SHP77 (cell line): ENCODE measurements around the gene CLEC2B.
A peak's percentile ranks its signal among the peaks of the same experiment; 100 is the strongest.

Experiments
- DNase-seq, 2 experiments: peaks; one replicate each; lab custom pipeline; 2025; lab: John Stamatoyannopoulos, UW

The CLEC2B gene

DNA sequence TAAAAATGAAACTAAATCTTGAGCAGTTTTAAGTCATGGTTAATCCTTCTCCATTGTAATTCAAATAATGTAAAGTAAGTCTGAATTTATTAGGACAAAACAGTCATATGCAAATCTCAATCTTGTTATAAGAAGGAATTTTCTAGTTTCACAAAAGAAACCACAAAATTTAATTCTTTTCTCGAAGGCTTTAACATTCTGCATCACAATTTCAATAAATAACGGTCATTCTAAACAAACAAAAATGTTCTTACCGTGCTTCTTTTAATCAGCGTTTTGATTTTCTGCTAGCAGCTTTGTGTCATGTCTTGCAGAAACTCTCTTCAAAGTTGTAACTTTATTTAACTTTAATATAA, 225 bp downstream of the CLEC2B start:
- no peak for DNase-seq

DNA sequence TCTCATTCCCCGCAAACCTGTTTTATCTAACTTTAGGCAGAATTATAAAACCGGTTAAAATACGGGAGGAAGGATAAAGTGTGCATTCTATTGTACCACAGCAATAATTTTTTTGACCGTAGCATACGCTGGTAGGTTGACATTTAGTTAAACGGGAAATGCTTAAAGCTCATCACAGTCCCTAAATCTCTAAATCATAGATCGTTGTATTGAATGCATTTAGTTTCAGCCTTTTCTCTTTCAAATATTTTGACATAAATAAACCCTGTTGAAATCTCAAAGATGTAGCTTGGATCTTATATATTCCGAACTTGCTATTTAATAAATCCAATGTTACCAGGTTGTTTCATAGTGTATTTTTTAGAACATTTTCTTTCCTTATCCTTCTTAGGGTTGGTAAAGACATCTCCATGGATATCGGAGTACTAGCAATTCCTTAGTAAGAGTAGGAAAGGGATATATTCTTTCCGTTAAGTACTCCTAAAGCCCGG, 798 bp downstream of the CLEC2B start:
- DNase-seq: no peak

DNA sequence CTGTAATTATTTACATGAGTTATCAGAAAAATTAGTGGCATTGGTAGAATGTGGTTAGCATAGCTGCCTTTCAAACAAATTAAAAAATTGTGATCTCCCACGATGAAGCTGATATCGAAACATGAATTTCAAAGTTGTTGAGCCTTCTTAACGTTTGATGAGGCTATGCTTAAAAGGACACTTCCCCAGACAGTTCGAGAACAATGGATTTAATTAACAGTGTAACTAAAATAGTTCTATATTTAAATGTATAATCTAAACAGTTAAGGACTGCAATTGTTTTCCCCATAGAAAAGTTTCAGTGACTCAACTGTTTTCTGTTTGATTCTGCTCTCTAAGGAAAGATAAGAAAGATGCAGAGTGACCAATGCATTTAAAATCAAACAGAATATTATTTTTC, 1.6 kb downstream of the CLEC2B start:
- no peak for DNase-seq

DNA sequence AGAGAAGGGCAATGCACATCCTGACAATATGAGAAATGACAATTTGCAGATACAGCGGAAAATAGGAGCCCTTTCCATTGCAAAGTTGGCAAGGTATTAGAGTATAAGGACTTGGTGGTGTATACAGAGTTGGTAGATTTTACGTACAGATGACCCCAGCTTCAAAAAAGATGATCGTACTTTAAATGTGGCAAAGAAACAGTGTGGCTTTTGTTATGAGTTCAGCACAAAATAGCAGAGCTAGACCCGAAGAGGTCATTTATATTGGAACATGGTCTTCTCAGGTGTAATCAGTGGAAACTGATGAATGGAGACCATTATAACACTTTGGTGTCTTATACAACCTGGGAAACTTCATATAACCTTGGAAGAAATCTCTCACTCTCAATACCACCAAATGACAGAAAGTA, 2.3 kb downstream of the CLEC2B start:
- no peak for DNase-seq

DNA sequence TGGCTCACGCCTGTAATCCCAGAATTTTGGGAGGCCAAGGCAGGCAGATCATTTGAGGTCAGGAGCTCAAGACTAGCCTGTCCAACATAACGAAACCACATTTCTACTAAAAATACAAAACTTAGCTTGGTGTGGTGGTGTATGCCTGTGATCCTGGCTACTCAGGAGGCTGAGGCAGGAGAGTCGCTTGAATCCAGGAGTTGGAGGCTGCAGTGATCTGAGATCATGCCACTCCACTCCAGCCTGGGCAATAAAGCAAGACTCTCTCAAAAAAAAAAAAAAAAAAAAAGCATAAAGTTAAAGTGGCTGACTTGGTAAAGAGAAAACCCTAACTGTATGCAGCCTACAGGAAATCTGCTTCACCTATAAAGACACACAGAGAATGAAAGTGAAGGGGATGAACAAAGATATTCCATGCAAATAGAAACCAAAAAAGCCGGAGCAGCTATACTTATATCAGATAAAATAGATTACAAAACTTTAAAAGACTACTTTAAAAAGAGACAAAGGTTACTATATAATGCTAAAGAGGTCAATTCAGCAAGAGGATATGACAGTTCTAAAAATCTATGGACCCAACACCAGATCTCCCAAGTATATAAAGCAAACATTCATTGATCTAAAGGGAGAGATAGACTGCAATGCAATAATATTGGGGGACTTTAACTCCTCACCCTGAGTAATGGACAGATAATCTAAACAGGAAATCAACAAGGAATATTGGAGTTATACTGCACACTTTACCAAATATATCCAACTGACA, 4.1 kb downstream of the CLEC2B start:
- DNase-seq: no peak

DNA sequence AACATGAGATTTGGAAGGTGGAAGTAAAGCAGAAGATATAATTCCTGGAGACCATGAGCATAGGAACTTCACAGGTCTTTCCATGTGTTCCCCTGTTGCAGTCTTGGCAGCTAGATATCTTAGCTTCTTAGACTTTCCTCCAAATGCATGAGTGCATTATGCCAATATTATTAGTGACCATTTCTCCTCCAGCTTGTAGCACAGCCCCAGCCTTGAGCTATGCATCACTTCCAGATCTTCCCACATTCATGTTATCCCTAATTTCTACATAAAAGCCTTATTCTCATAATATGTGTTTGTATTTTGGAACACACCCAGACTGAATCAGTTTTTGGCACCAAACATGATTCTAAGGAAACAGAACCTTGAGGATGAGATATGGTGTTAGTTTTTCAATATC, 11.0 kb downstream of the CLEC2B start:
- no peak for DNase-seq

DNA sequence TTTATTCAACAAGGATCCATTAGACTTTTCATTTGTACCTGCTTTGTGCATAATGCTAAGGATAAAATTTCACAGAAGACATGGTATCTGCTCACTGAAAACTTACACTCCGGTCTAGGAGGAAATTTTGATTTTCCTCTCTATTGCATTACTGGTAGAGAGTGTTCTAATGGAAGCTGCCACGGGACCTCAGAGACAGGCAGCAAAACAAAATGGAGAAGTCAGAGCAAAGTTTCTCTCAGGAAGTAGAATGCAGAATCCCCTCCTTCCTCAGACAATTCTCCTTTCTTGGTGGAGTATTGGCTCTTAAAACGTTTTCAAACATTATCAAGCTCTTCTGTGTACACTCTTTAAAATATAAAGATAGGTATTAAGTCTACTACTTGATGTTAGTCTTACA, 12.3 kb downstream of the CLEC2B start:
- no peak for DNase-seq

DNA sequence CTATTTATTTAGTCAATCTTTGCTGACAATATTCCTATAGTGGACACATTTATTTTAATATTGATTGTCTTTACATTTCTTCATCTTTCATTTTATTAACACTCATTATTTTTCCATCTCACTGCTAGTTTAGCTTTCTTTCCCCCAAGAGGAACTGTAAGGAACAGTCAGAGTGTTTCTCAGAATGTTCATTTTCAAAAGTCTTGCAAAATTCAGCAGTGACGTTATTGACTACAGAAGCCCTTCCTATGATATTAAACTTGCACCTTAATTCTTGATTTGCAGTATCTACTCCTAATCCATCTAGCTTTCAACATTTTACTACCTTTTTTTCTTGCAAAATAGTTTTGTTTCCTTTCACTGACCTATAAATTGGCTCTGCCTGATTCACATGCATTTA, 13.0 kb downstream of the CLEC2B start:
- DNase-seq: no peak

DNA sequence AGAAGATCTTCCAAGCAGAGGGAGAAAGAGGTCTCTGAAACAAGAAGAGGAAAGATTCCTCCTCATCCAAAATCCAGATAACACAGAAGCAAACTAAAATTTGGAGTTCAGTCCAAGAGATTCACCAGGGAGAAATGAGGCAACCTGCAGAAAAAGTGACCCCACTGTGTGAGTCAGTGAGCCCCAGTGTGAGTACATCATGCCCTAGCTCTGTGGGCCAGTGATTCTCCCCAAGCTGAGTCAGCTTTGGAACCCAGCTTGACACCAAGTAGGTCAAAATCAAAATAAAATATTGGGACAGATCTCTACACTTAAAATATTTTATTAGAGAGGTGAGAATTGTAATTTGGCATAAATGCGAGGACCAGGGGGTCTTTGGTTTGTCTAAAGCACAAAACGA, 17.2 kb downstream of the CLEC2B start:
- DNase-seq: no peak

DNA sequence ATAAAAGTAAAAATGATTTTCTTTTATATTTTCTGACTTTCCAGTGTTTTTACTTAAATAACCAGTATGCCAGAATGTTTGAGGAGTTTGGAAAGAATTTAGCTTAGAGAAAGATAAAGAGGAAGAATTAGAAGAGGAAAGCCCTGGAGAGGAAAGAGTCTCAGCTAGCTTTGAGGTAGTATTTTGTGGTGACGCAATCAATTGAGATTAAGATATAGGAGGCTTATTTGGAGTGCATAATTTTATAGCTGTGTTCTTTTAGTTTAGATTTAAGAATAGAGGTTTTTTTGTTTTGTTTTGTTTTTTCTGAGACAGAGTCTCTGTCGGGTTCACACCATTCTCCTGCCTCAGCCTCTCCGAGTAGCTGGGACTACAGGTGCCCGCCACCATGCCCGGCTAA, 18.1 kb downstream of the CLEC2B start:
- no peak for DNase-seq

DNA sequence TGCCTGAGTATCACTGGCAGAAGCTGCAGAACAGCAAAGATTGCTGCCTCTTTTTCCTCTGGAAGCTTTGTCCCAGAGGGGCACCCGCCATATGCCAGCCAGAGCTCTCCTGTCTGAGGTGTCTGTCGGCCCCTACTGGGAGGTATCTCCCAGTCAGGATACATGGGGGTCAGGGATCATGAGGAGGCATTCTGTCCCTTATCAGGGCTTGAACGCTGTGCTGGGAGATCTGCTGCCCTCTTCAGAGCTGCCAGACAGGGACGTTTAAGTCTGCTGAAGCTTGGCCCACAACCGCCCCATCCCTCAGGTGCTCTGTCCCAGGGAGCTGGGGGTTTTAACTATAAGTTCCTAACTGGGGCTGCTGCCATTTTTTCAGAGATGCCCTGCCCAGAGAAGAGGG, 20.3 kb downstream of the CLEC2B start:
- DNase-seq: no peak

DNA sequence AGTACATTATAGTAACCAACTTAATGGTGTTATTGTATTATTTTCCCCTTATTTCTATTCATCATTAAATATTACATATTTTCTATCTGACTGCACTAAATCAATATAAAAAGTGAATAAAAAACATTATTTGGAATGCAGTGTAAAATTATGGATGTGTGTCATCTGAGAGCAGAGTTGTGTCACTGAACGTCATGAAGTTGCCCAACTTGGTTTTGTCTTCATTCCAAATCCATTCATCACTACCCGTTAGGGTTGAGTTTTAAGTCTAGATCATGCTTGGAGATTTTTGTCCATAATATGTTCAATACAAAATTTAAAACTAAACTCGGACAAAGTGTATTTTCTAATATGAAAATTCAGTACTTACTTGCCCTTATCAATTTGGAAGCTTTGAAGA, 25.7 kb downstream of the CLEC2B start:
- DNase-seq: no peak

DNA sequence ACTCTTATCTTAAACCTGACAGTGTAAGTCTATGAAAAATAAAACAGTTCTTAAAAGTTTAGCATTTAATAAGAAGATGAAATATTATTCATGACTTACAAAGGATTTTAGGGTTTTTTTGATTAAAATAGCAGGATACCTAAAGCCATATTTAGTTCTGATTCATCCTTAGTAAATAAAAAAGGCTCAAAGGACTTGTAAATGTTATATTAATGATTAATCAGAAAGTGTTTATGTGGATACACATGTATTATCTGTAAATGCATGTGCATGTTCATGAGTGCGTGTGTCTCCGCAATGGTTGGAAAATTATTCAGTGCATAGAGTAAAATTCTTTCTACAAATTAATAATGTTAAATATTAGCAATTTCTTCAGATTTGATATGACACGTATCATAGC, 37.4 kb downstream of the CLEC2B start:
- no peak for DNase-seq

DNA sequence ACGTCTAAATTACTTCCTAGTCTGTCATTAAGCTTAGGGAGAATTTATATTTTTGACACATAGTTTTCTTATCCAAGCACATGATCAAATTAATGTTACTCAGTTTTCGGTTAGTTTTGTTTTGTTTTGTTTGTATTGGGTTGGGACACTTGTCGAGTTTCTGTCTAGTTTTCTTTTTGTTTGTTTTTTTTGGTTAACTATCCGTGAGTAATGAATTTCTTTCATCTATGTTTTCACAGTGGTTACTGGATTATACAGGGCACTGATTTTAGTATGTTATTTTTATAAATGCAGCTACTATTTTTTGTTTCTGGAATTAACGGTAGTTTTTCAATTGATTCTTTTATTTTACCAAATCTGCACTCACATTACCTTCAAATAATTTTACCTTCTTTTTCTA, 39.2 kb downstream of the CLEC2B start:
- DNase-seq: no peak

DNA sequence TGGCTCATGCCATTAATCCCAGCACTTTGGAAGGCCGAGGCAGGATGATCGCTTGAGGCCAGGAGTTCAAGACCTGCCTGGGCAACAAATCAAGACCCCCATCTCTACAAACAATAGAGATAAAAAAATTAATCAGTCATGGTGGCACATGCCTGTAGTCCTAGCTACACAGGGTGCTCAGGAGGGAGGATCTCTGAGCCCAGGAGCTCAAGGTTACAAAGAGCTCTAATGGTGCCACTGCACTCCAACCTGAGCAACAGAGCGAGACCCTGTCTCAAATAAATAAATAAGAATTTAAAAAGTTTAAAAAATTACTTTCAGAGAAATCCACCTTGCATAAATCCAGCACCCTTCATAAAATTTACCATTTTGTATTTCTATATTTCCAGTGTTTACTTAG, 39.7 kb downstream of the CLEC2B start:
- no peak for DNase-seq

DNA sequence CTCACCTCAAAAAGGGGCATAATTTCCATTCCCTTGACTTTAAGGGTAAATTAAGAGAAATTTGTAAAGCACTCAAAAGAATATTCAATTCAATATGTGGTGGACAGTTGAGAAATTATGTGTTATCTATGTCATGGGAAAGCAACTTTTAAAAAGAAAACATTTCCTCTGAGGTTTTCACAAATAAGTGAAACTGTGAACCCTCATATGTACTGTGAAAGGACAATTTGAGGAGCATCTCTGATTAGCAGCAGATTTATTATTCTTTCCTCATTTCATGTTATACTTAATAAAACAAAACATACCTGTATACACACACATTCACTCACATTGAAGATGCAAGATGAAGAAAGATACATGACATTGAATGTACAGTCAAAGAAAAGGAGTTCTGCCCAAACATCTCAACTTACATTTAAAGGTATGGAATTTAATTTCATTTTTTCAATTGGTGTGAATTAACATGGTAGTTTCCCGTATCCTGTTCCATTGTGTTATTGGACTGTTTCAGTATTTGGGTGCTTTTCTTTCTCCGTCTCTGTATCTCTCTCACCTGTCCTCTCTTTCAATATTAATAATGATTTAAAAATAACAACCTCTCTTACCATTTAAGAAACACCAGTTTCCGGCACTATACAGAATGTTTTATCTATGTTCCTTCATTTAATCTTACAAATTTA, 41.8 kb downstream of the CLEC2B start, which contains the start of gene KLRF1:
Gene KLRF1, plus strand, starts transcription at position 273 of the 680 bp plus-strand sequence. Its CDS starts 64 bp downstream, at position 337.
- DNase-seq: no peak

DNA sequence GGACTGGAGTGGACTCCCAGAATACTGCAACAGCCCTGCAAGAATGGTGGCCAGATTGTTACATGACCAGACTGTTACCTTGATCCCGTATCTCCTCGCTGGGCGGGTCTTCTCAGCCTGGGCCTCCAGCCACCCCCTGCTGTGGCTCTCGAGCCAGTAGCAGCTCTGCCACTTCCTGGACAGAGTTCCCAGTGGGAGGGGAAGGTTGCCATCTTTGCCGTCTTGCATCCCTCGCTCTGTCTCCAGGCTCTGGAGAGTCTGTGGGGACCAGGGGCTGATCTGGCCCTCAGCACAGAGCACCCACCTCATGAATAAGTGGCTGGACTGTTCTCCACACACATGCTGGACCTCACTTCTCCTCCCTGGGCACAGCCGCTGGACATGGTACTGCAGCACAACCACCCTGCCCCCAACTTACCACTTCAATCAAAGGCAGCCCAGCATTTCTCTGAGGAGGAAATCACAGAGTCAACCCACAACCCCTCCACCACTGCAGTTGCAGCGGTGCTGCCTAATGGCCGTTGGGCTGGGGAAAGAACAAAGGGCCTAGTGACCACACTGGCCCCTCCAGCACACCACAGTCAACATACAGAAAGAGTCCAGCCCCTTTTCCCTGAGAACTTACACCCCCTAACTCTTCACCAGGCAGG, 48.7 kb downstream of the CLEC2B start:
- no peak for DNase-seq

DNA sequence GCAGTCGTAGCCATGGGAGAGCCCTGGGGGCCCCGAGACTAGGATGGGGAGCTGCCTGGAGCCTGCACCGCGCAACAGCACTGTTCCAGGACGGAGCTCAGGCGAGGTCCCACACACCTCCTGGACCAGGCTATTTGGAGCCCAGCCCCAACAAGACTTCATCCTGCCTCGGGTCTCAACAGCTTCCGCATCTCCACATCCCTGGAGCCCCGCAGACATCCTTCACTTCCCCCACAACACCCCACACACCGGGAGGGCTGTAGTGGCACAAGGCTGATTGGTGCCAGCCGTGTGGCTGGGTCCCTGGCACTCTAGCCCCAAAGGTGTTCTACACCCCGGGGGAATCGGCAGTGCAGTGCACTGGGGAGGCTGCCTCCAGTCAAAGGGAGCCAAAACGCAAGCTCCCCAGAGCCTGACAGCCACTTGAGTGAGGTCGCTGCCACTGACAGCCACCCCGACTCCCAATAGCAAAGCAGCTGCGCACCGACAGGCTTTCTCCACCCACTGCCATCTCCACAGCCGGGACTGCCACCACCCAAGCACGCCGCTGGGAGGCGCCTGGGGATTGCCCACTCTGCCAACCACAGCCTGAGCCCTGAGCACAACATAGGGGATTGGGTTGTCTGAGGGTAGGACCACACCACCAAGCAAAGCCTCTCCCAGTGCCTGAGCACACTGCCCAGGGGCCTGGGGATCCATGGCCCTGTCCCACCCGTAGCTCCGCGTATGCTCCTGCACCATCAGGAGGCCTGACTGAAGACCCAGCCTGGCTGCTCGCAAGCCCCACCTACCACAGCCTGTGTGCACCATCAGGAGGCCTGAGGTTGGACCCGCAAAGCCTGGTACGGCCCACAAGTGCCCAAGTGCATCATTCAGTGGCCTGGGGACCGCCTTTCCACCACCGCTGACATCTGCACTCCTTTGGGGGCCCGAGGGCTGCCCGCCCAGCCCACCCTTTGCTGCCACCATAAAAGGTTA, 55.0 kb downstream of the CLEC2B start:
- peak; percentile 2 to 8 for DNase-seq

DNA sequence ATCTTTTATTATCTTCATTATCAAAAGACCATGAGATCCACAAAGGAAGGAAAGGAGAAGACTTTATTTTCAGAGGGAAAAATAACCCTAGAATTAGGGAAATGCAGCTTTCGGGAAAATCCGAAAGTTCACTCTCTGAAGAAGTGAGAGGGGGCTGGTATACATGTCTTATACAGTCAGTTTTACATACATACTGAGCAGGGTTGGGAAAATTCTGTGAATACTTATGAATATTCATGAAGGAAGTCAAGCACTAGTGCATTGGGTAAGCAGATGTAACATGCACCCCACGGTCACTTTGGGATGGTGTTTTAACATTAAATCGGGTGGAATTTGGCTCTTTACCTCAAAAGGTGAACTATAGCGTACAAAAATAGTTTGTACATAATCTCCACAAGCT, 57.5 kb downstream of the CLEC2B start:
- DNase-seq: no peak

DNA sequence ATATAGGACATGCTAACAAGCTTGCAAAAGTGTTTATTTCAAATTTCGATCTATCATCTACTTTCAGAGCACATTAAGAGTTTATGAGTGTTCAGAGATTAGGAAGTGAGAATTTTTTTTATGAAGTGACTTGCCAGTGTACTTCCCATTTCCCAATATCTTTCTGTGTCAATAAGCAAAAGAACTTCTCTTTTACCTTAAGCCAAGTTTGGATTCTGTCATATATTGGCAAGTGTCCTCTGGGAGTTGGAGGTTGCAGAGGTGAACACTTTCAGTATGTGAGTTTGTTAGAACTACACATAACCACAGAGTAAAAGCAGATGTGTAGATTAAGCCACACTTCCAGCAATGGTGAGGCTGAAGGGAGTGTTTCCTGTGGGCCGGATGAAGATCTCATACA, 58.5 kb downstream of the CLEC2B start:
- DNase-seq: no peak

DNA sequence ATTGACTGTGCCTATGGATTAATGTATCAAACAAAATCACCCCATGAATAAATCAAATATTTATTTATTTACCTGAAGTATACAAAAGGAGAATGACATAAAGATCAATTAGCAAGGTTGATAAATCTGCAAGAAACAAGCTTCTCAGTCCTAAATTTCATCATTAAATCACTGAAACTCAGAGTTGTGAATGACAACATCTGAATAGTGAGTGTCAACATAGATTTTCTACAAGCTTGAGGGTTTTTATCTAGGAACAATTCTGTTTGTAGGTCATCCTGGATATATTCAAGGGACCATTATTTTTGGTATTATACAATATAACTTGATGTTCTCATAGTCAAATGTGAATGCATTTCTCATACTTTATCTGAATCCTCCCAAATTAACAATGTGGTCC, 59.3 kb downstream of the CLEC2B start:
- DNase-seq: no peak

DNA sequence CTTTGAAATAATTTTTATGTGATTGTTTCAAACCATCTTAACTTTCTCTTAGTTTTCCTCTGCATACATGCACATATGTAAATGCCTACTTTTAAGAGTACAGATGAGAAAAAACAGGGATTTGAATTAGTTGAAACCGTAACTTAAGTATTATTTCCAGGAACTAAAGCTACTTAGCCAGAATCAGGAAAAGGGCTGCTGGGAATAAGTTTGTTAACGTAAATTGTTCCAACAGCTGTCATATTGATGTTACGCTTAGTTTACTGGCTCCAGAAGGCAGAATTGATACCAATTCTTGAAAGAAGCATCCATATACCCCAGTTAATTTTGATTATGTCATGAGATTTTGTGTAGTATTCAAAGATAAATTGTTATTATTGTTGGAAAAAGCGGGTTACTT, 59.8 kb downstream of the CLEC2B start:
- no peak for DNase-seq
